Measurements from ENCODE around the gene NSG1. TPM values are rescaled to one million over a fixed set of nuclear protein-coding genes. Genes with fewer than 3 reads are reported as not detected.

The NSG1 gene
- total RNA-seq, 1 experiment from 2014 or later = 1.3 TPM

GRCh38 chr4:4422856-4423499 is 36.1 kb downstream of the NSG1 start:
- Histone ChIP-seq H3K36me3 (ENCODE audit: insufficient read depth, low read length, poor library complexity, severe bottlenecking) (no peaks in the 10 kb centered on the region), H3K27ac (ENCODE audit: low read depth, low read length, poor library complexity, severe bottlenecking) (no peak overlapping the region), H3K9me3 (ENCODE audit: low read depth, low read length, poor library complexity, severe bottlenecking) (no peaks in the 10 kb centered on the region), H3K4me3 (ENCODE audit: low read depth, low read length, poor library complexity, severe bottlenecking) (no peak overlapping the region), H3K27me3 (replicated peaks; ENCODE audit: insufficient read depth, low read depth, low read length, poor library complexity) (no peaks in the 10 kb centered on the region), H3K4me1 (ENCODE audit: insufficient read depth, low read length, poor library complexity, severe bottlenecking) (peaks cover 3% of the 10 kb centered on the region)
- no TSS peak for BruUV-seq (replicated peaks)
- TF ChIP-seq CTCF (conservative IDR thresholded peaks at IDR 0.05; ENCODE audit: low read depth, low read length) (no peak), EZH2 (IDR thresholded peaks at IDR 0.05; ENCODE audit: borderline replicate concordance, low read depth, low read length, poor library complexity, severe bottlenecking) (no peak)
- CTCF ChIA-PET = no interaction called here
- DNase-seq (ENCODE audit: low spot score) = no peak
- intact Hi-C loops (cut with micrococcal nuclease; ENCODE audit: unreplicated experiment) = no loop called here
- POLR2A ChIA-PET (ENCODE audit: low non-redundant PET) = no interaction called here

GRCh38 chr4:4423706-4424498 is 37.0 kb downstream of the NSG1 start:
- BruUV-seq (replicated peaks) = no TSS peak
- no peaks in the 10 kb centered on the region for H3K27me3 ChIP-seq (replicated peaks; ENCODE audit: insufficient read depth, low read depth, low read length, poor library complexity)
- H3K36me3 ChIP-seq (ENCODE audit: insufficient read depth, low read length, poor library complexity, severe bottlenecking) = no peaks in the 10 kb centered on the region
- no peak overlapping the region for H3K27ac ChIP-seq (ENCODE audit: low read depth, low read length, poor library complexity, severe bottlenecking)
- H3K4me1 ChIP-seq (ENCODE audit: insufficient read depth, low read length, poor library complexity, severe bottlenecking) = peaks cover 3% of the 10 kb centered on the region
- H3K9me3 ChIP-seq (ENCODE audit: low read depth, low read length, poor library complexity, severe bottlenecking) = no peaks in the 10 kb centered on the region
- TF ChIP-seq EZH2 (IDR thresholded peaks at IDR 0.05; ENCODE audit: borderline replicate concordance, low read depth, low read length, poor library complexity, severe bottlenecking) (no peak), CTCF (conservative IDR thresholded peaks at IDR 0.05; ENCODE audit: low read depth, low read length) (no peak)
- DNase-seq (ENCODE audit: low spot score) = no peak
- POLR2A ChIA-PET (ENCODE audit: low non-redundant PET) = no interaction called here
- CTCF ChIA-PET = no interaction called here
- intact Hi-C loops (cut with micrococcal nuclease; ENCODE audit: unreplicated experiment) = no loop called here
- H3K4me3 ChIP-seq (ENCODE audit: low read depth, low read length, poor library complexity, severe bottlenecking) = no peak overlapping the region

GRCh38 chr4:4424499-4425115 is 37.7 kb downstream of the NSG1 start:
- DNase-seq (ENCODE audit: low spot score) = no peak
- ChIA-PET POLR2A (ENCODE audit: low non-redundant PET) (no interaction called here), CTCF (no interaction called here)
- no TSS peak for BruUV-seq (replicated peaks)
- Histone ChIP-seq H3K9me3 (ENCODE audit: low read depth, low read length, poor library complexity, severe bottlenecking) (no peaks in the 10 kb centered on the region), H3K27ac (ENCODE audit: low read depth, low read length, poor library complexity, severe bottlenecking) (no peak overlapping the region), H3K36me3 (ENCODE audit: insufficient read depth, low read length, poor library complexity, severe bottlenecking) (no peaks in the 10 kb centered on the region), H3K27me3 (replicated peaks; ENCODE audit: insufficient read depth, low read depth, low read length, poor library complexity) (no peaks in the 10 kb centered on the region), H3K4me1 (ENCODE audit: insufficient read depth, low read length, poor library complexity, severe bottlenecking) (peaks cover 3% of the 10 kb centered on the region), H3K4me3 (ENCODE audit: low read depth, low read length, poor library complexity, severe bottlenecking) (no peak overlapping the region)
- TF ChIP-seq EZH2 (IDR thresholded peaks at IDR 0.05; ENCODE audit: borderline replicate concordance, low read depth, low read length, poor library complexity, severe bottlenecking) (no peak), CTCF (conservative IDR thresholded peaks at IDR 0.05; ENCODE audit: low read depth, low read length) (no peak)
- intact Hi-C loops (cut with micrococcal nuclease; ENCODE audit: unreplicated experiment) = no loop called here

Measured in A673 (cell line).